CD4-positive, alpha-beta T cell treated with Interferon alpha-2 for 1 hour (primary cell): ENCODE data around the gene GOLT1B.

Source experiments
- DNase-seq, 2 donors: peaks; one replicate each; pipeline ENCODE4 v3.0.0-alpha.2; 2020 to 2022

The GOLT1B gene

DNA sequence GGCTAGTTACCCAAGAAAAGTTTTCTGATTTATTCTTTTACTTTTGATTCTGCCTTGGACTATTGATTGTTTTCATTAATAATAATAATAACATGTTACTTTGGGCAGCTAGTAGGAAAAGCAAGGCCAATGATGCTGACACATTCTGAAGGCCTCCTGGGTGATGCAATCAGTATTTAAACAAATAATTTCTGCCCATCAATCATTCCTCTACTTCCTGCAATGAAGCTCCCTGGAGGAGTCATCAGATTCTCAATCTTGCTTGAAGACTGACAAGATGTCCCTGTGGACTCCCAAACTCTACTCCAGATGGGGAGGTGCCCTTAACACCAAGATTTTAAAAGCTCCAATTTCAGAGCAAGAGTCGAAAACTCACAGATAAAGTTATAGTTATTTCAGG is 24.5 kb downstream of the GOLT1B start, which contains the start of gene SPX:
Gene SPX (plus strand): TSS at position 244 of the 400 bp plus-strand sequence. CDS start 177 bp downstream, outside the sequence.
- DNase-seq = no peak

DNA sequence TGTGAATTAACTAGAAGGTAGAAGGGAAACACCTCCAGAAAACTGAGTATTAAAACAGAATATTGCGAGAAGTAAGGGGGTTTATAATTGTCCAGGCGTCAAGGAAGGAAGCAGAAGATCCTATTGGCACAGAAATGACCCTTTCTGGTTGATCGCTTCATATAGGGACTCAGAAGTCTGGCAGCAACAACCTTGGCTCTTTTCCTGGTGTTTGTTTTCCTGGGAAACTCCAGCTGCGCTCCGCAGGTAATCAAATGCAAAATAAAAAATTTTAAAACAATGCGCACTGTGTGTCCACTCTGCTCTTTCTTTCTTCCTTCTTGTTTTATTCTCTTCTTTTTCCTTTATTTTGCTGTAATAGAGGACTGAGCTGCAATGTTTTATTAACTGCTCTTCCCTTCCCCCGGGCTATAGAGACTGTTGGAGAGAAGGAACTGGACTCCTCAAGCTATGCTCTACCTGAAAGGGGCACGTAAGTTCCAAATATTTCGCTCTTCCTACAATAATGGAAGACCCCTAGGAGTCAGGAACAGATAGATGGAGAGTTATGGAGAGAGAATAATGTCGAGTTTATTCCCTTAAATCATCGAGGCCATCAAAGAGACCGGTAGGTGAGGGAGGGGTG is 25.2 kb downstream of the GOLT1B start:
- no peak for DNase-seq

DNA sequence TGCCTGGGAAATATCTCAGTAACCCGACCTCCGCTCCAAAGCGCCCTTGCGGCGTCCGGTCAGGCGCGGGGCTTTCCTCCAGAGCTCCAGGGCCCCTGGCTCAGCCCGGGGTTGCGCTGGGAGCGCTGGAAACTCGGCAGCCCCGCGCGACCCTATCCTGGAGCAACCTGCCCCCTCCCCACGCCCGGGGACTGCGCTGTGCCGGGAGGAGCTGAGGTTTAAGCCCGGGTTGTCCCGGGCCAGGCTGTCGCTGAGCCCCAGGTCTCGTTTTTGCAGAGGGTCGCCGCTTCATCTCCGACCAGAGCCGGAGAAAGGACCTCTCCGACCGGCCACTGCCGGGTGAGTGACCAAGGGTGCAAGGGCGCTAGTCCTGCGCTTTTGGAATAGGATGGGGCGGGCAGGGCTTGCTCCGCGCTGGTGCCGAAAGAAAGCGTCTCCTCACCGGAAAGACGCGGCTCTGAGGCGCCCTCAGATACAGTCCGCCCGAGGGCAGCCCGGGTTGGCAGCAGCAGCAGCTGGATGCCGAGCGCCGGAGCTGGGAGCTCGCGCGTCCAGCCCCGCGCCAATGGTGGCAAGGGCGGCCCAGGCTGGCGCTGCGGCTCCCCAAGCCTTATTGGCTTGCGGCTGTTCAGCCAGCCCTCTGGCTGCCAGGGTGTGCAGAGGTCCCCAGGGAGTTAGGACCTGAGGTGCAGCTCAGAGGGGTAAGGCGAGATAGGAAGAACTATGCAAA is 26.0 kb downstream of the GOLT1B start:
- peak; percentile 30 to 58 for DNase-seq

DNA sequence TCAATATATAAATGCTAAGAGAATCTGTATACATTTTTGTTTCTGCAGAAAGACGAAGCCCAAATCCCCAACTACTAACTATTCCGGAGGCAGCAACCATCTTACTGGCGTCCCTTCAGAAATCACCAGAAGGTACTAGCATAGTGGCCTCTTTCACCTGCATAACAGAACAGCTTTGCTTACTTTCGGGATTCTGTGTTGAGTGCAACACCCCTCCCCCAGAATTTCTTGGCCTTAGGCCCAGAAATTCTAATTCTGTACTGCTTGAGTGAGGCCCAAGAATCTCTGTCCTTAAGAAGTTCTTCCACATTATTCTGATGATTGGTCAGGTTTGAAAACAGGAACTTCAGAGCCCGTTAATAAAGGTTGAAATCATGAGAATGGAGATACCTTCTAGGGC is 27.4 kb downstream of the GOLT1B start:
- no peak for DNase-seq

DNA sequence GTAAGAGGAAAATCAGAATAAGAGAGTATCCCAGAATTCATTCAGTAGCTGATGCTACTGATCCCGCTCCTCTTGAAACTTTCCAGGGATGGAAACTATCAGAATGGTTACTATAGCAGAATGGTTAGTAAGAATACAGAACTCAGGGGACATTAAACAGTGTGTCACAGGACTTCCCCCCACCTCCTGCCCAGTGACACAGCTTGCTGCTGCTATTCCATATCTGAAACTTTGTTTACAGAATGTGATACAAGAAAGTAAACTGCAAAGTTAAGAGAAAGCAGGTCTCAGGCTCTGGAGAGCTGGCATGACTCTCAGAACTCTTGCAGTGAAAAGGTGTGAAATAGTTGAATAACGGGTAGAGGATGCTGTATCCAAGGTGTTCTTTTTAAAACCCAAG is 27.9 kb downstream of the GOLT1B start:
- no peak for DNase-seq

DNA sequence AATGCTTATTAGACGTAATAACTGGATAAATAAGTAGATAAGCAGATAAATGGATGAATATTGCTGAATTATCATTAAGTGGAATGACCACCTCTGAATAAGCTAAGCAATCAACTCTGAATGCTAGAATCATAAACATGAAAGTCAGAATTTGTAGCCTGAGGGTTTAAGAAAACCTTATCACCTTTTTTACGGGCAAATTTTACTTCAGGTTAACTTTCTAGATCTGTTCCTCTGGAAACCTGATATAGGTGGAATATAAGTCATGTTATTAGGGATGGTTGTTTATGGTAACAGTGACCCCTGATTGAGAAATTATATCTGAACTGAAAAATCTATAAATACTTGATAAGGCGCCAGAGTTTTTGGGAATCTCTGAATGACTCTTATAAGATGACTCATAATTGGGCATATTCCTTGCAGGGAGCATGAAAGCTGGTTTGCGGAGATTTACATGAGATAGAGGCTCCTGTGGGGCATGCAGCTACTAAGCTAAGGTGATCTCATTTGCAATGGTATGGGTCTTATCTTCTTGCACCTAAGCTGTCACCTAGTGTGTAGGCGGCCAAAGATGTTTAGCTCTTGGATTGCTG is 36.6 kb downstream of the GOLT1B start:
- no peak for DNase-seq

DNA sequence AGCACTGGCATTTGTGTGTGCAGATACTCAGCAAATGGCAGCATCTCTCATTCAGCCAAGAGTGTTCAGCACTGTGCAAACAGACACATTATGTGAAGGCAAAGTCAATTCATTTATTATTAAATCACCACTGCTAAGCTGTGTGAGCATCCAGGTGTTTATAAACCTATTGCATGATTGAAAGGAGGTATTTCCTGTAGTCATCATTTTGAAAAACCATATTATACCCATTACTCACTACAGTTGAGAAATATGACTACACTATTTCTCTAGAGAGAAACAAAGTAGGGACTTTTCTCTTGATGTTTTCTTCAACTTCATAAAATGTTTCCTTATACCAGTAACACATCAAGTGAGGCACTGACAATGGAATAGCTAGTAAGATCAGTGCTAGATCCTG is 38.2 kb downstream of the GOLT1B start:
- no peak for DNase-seq

DNA sequence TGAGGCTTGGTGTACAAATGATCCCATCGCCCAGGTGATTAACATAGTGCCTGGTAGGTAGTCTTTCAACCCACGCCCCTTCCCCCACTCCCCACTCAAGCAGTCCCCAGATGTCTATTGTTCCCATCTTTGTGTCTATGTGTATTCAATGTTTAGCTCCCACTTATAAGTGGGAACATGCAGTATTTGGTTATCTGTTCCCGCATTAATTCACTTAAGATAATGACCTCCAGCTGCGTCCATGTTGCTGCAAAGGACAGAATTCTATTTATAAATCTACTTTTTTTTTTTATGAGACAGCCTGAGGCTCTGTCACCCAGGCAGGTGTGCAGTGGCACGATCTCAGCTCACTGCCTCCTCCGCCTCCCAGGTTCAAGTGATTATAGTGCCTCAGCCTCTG is 40.2 kb downstream of the GOLT1B start:
- no peak for DNase-seq

DNA sequence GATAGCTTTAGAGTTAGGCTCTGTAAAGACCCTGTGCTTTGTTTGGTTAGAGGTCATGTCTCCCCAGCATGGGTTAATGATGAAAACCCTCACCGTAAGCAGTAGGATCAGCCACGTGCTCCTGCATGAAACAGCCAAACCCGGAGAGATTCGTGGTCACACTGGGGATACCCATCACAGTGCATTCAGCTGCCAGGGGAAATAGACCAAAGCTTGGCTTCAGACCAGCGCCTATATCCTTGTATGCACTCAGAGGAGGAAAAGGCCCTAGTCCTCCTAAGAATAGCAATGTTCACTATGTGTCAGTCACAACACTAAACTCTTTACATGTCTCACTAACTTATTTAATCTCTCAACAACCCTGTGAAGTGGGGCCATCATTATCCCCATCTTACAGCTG is 40.8 kb downstream of the GOLT1B start:
- DNase-seq = no peak

DNA sequence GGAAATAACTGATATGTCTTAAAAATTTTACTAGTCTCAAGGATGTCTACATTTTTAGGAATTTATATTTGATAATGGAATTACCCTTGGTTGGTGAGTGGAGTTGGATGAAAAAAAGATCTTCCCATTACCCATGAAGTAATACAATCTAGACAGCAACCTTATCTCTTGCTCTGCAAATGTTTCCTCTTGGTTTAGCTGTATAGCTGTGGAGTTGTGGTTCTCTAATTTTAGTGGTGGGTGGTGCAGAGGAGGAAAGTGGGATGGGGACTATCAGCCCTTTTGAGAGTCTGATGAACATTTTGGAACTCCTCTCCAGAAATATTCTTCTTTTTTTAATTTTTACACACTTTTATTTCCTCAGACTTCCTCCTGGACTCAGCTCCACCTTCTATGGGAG is 41.6 kb downstream of the GOLT1B start:
- no peak for DNase-seq

DNA sequence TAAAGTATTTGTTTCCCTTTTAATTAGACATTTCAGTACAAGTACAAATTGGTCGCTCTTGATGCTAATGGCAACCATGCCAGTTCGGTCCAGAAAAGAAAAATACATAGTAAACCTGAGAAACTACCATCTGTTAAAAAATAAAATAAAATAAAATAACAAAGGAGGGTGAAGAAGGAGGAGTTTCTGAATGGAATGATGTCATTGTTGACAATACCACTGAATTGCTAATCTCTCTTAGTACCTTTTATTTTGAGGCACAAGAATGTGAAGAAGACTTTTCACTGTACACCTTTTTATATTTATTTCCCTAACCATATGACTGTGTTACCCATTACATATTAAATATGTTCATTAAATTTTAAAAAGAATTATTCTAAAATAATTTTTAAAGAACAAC is 44.0 kb downstream of the GOLT1B start:
- no peak for DNase-seq

DNA sequence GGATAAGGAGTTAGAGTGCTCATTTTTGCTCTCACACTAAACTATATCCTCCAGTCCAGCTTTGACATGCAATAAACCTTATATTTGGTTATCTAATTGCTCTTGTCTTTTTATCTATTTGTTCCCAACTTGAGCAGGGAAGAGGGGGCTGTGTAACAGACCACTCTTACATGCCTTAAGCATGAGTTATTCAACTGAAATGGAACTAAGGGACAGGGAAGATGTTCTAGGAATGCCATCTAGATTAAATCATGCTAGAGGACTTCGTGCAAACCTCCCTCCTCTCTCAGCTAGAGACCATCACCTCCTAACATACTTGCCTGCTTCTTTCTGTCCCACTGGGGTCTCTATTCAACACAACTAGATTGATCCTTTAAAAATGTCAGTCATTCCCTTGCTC is 45.1 kb downstream of the GOLT1B start:
- no peak for DNase-seq

DNA sequence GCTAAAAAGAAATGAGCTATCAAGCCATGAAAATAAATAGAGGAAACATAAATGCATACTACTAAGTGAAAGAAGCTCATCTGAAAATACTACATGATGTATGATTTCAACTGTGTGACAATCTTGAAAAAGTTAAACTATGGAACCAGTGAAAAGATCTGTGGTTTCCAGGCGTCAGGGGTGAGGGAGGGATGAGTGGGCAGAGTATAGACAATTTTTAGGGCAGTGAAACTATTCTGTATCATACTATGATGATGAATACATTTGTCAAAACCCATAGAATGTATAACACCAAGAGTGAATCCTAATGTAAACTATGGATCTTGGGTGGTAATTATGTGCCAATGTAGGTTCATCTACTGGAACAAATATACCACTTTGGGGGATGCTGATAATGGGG is 45.8 kb downstream of the GOLT1B start:
- DNase-seq = no peak

DNA sequence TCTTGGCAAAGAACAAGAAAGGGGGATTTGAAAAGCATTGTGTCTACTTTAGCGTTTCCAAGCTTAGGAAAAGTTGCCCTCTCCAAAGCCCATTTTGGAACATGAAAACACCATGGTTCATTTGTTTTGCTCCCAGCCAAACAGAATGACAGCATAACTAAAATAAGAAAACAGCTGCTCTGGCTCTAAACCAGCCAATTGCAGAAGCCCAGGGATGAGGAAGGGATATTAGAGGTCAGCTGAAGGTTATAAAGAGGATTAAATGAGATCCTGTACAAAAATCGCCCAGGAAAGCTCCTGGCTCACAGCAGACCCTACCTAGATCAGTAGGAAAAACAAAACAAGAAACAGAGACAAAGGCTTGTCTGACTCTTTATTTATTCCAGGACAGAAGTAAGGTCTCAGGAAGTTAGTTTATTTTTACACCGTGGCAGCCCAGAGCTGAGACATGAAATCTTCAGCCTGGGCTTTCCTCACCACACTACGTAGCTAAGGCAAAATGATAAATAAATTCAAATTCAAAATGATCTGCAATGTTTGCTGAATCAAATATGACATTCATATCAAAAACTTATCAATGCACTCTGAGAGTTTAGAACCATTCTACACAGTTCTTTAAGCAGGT is 50.4 kb downstream of the GOLT1B start:
- no peak for DNase-seq

DNA sequence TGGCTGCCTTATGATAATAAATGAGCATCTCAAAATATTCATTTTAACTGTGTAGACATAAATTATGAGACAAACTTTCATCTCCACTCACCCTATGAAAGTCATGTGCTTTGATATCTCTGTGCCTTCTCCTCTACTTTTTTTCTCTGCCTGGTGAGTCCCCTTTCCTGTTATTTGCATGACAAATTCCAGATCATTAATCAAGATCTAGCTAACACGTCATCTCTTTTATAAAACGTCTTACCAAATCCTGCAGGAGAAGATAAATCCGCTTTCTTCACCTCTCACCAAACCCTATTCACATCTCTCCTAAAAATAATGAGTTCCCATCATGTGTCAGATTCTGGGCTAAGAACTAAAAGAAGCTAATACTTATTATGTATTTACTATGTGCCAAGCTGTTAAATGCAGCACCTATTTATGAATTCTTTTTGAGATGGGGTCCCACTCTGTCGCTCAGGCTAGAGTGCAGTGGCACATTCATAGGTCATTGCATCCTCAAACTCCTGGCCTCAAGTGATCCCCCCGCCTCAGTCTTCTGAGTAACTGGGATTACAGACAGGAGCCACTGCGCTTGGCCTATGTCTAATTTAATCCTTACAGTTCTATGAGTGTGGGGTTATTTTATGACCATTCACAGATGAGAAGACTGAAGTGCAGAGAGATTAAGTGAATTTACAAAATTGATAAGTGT is 51.2 kb downstream of the GOLT1B start:
- DNase-seq = no peak

DNA sequence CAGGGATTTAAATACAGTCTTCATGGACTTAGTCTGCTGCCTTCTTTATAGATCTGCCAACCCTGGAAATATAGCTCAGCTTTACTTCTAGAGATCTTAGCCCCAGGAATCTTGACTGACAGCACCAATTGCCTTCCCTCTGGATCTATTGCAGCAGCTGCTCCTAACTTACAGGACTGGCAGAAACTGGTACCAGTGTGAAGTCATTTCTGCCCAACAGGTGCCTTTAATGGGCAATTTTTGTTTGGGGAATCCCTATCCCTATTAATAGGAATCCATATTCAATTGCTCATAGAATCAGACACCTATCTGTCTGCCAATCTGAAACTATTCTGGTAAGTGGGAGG is 51.7 kb downstream of the GOLT1B start:
- DNase-seq = no peak

DNA sequence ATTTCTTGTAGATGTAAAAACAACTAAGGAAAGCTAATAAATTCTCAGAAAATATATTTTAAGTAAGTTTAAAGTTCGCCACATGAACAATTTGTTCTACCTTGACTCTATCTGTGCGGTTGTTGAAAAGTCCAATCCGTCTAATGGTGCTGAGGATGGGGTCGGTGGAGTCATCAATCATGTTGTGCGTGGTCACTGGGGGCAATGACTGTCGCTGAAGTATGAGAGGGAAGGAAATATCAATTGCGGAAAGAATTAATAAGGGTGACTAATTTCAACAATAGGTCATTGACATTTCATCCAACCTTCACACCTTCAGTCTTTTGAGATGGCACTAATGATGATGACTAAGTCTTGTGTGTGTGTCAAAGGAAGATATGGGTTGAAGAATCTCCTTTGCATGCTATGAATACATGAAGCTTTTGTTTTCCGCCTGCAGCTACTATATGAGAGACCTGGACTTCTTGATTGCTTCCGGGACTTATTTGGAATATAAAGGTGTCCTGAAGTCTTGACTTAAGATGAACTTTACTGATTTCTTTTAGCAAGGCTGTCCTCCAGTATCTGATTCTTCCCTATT is 56.6 kb downstream of the GOLT1B start:
- no peak for DNase-seq

DNA sequence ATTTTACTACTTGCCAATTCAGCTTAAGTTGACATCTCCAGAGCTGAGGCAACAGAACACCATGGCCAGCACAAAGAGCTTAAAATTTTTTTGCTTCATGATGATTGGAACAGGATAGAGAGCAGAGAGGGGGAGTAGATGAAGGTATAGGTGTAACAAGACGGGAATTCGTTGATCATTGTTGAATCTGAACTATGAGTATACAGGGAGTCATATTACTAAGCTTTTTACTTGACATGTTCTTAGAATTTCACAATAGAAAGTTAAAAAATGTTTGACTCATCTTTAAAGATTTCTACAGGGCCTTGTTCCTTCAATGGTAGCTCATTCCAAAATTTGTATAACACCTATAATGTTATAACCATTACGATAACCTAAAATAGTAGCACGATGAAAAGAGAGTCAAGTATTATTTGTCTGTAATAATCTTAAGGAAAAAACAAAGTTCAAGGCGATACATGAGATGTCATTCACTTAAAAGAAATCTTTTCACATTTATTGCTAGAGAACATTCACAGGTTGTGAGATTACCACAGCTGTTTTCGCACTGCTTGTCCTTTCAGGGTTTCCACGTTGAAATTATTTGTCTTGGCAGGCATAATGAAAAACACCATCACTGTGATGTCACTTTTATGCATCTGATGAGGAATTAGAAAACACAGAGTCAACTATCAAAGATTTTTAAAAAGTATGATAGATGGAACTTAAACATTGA is 58.4 kb downstream of the GOLT1B start:
- DNase-seq = no peak

DNA sequence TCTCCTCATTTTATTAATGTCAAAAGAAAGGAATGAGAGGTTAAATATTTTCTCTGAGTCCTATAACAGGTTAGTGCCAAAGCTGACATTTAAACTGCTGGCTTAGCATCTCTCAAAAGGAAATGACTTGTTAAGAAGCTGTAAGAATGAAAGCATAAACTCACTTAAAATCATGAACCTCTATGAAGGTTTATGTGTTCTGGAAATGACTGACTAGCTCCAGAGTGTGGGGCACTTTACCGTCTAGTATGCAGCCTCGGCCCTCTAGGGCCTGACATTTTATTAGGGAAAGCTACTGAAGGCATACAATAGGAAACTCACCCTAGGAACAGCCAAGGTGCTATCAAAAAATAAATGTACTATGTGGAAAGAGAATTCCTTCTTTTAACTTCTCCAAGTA is 59.6 kb downstream of the GOLT1B start:
- no peak for DNase-seq

DNA sequence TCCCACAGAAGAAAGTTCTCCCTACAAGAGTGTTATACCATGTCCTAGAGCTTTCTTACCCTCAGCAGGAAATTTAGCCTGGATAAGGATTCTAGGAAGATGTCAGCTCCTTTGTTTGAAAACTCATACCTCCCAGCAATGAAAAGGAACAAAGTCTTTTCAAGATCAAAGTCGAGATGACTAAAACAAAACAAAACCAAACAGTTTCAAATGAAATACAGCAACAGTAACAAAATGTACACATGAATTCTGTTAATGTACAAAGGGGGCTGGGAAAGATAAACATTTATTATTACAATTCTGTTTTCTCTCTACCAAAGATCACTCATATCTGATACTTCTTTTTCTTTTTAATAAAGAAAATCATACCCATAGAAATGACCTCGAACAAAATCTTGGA is 61.3 kb downstream of the GOLT1B start:
- DNase-seq = no peak

DNA sequence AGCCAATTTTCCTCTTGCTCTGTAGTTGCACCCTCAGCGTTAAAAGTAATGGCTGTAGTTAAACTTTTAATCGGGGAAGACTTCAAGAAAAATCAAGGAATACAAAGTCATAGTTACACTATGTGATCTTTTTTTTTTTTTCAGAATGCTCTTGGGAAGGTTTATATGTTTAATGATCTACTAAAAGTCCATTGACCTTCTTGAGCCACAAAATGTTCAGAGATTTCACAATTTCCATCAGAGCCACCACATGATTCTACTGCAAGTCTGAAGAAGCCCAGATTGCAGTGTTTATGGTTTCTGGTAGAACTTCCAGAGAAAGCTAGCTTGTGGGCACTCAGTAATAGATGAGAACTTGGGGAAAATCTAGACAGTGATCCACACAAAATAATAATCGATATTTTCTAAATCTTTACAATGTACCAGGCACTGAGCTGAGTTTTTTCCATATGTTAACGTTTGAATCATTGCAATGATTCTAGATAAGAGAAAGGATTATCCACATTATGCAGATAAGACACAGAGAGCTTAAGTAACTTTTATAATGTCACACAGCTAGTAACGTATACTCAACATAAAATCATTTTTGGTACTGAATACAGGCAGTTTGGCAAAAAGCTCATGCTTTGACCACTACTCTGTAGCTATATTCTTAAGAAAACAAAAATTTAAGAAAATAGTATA is 64.8 kb downstream of the GOLT1B start:
- no peak for DNase-seq

DNA sequence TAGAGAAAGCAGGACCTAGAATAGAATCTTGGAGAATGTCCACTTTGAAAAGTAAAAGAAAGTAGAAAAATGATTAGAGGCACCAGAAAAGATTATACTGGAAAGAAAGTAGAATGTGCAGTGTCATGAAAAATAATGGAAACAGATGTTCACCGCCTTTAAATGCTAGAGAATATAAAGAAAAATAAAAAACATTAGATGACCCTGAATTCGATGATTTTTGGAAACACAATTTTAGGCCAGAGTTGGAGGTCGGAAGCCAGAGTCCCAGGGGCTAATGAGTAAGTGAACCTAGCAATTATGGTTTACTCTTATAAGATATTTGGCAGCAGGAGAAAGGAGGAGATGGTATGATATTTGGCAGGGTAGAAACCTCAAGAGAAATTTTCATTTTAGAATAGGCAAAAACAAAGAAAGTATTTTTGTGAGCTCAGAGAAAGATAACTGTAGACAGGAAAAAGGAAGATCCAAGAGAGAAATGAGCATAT is 65.4 kb downstream of the GOLT1B start:
- no peak for DNase-seq
